Activated T-cell treated with anti-CD3 and anti-CD28 coated beads for 24 hours (primary cell): Measurements from ENCODE around the gene SLCO2B1.
"Not testable (repeated sequence)": the region's sequence is repeated elsewhere in the genome, so short reads cannot be mapped to it uniquely, and the experiment has no call there.

Experiments used
- DNase-seq: peaks from one replicate; pipeline ENCODE4 v3.0.0-alpha.2; 2020; ENCODE audit warnings: low read depth

The SLCO2B1 gene, protein sequence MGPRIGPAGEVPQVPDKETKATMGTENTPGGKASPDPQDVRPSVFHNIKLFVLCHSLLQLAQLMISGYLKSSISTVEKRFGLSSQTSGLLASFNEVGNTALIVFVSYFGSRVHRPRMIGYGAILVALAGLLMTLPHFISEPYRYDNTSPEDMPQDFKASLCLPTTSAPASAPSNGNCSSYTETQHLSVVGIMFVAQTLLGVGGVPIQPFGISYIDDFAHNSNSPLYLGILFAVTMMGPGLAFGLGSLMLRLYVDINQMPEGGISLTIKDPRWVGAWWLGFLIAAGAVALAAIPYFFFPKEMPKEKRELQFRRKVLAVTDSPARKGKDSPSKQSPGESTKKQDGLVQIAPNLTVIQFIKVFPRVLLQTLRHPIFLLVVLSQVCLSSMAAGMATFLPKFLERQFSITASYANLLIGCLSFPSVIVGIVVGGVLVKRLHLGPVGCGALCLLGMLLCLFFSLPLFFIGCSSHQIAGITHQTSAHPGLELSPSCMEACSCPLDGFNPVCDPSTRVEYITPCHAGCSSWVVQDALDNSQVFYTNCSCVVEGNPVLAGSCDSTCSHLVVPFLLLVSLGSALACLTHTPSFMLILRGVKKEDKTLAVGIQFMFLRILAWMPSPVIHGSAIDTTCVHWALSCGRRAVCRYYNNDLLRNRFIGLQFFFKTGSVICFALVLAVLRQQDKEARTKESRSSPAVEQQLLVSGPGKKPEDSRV

GRCh38 chr11:75150879-75151278 is at the start of gene SLCO2B1:
SLCO2B1 (plus strand) TSS chr11:75151107; CDS start chr11:75151382, 275 bp downstream.
- DNase-seq, result no peak

- DNase-seq, result no peak
These were observed 49.3 kb upstream of the SLCO2B1 start for GRCh38 chr11:75101424-75102128.

- DNase-seq, result no peak
These were observed 47.4 kb upstream of the SLCO2B1 start for GRCh38 chr11:75103380-75104026.

- DNase-seq, result no peak
These were observed 45.4 kb upstream of the SLCO2B1 start for GRCh38 chr11:75105462-75105925.

- DNase-seq, result not testable (repeated sequence)
These were observed 44.8 kb upstream of the SLCO2B1 start for GRCh38 chr11:75105967-75106681.

DNA sequence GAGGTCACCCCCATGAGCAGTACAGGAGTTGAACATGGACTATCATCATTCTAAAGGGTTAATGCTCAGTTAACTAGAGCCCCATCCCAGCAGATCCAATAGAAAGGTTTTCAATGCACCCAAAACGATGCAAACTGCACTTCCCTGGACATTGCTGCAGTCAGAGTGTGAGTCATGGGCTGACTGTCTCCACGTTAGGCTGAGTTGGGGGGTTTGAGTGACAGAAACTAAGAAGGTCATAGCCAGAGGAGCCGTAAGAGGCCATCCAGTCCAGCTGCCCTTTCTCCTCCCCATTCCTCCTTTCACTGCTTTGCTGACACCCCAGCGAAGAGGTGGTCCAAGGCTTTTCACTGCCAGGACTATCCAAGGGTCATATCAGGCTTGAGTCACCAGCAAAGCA is 43.7 kb upstream of the SLCO2B1 start:
- no peak for DNase-seq

DNA sequence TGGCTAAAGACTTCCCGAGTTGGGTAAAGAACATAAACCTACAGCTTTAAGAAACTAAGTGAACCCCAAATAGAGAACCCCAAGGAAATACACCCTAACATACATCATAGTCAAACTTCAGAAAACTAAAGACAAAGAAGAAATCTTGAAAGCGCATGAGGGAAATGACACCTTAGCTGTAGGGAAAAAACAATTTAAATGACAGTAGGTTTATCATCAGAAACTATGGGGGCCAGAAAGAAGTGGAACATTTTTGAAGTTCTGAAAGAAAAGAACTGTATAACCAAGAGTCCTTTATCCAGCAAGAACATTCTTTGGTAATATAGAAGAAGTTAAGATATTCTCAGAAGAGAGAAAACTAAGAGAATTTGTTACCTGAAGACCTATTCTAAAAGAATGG is 38.7 kb upstream of the SLCO2B1 start:
- no peak for DNase-seq

- no peak for DNase-seq
These were observed 37.9 kb upstream of the SLCO2B1 start for GRCh38 chr11:75113030-75113429.

DNA sequence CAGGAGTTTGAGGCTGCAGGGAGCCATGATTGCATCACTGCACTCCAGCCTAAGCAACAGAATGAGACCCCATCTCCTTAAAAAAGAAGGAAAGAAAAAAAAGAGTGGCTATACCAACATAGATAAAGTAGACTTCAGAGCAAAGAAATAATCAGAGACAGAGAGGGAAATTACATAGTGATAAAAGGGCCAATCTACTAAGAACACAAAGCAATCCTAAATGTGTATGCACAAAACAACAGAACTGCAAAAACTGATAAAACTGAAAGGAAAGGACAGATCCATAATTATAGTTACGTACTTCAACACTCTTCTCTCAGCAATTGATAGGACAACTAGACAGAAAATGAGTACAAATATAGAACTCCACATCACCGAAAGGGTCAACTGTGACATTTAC is 36.4 kb upstream of the SLCO2B1 start:
- no peak for DNase-seq

GRCh38 chr11:75118577-75118976 is 32.3 kb upstream of the SLCO2B1 start:
- DNase-seq, result no peak

GRCh38 chr11:75126564-75126963 is 24.3 kb upstream of the SLCO2B1 start:
- no peak for DNase-seq

- DNase-seq, result no peak
These were observed 18.8 kb upstream of the SLCO2B1 start for GRCh38 chr11:75132080-75132479.

- no peak for DNase-seq
These were observed 16.9 kb upstream of the SLCO2B1 start for GRCh38 chr11:75133976-75134375.

- no peak for DNase-seq
These were observed 15.8 kb upstream of the SLCO2B1 start for GRCh38 chr11:75135021-75135650.

- DNase-seq, result no peak
These were observed 15.3 kb upstream of the SLCO2B1 start for GRCh38 chr11:75135651-75136050.

- DNase-seq, result peak; percentile 63
These were observed 10.4 kb upstream of the SLCO2B1 start for GRCh38 chr11:75140269-75141138.

DNA sequence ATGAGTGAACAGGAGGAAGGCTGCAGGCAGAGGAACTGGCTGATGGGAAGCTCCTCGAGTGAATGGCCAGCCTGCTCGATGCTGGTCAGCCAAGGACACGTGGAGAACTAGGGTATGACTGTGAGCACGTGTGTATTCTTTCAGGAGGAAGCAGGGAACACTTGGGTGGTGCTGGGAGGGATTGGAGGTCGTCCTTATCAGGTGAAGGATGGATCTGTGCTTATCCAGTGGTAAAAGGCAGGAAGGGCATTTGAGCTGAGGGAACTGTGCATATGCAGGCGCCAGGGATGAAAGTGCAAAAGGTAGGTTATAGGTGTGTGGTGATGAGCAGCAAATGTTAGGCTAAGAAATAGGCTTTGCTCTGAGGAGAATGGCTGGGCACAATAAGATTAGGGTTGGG is 9.7 kb upstream of the SLCO2B1 start:
- no peak for DNase-seq

- peak; percentile 72 for DNase-seq
These were observed 8.0 kb upstream of the SLCO2B1 start for GRCh38 chr11:75142714-75143419.

DNA sequence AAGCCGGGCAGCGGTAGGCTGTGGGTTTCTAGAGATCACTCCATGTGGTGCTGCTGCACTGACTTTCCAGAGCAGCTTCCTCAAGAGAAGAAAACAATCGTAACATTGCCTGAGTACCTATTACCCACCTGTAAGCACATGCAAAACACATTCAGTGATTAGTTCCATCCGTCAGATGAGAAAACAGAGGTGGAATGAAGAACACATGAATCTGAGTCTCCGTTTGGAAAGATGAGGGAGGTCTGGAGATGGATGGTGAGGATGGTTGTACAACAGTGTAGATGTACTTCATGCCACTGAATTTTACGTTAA is 7.5 kb upstream of the SLCO2B1 start:
- DNase-seq, result no peak

- no peak for DNase-seq
These were observed 6.2 kb upstream of the SLCO2B1 start for GRCh38 chr11:75144716-75145014.
